ENCODE data around the gene PAPSS2.

PAPSS2 gene

DNA sequence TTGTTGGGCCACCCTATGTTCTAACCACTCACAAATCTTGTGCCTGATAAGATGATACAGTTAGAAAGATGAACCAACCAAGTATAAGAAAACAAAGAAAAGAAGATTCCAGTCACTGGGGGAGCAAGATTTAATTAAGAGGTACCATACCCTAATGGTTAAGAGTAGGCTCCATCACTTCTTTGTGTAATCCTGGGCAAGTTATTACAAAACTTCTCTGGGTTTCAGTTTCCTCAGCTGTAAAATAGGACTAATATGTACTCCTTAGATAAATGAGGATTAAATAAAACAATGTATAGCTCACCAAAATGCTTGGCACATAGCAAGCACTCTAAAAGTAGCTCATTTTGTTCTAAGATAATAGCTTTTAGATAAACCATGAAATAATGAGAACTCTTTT, 99.9 kb downstream of the PAPSS2 start:
- Histone ChIP-seq H3K27ac (ENCODE audit: poor library complexity, severe bottlenecking) (no peak overlapping the region), H3K36me3 (ENCODE audit: low read depth) (peaks cover 54% of the 10 kb centered on the region), H3K27me3 (ENCODE audit: insufficient read depth, poor library complexity, severe bottlenecking) (no peaks in the 10 kb centered on the region), H3K4me3 (ENCODE audit: severe bottlenecking) (no peak overlapping the region), H3K9me3 (ENCODE audit: severe bottlenecking) (no peaks in the 10 kb centered on the region), H3K4me1 (ENCODE audit: insufficient read depth, poor library complexity, severe bottlenecking) (peaks cover 11% of the 10 kb centered on the region)
- ATAC-seq (ENCODE audit: low read depth) (no peak), DNase-seq (ENCODE audit: low spot score) (no peak)
- TF ChIP-seq, protein P1, sequence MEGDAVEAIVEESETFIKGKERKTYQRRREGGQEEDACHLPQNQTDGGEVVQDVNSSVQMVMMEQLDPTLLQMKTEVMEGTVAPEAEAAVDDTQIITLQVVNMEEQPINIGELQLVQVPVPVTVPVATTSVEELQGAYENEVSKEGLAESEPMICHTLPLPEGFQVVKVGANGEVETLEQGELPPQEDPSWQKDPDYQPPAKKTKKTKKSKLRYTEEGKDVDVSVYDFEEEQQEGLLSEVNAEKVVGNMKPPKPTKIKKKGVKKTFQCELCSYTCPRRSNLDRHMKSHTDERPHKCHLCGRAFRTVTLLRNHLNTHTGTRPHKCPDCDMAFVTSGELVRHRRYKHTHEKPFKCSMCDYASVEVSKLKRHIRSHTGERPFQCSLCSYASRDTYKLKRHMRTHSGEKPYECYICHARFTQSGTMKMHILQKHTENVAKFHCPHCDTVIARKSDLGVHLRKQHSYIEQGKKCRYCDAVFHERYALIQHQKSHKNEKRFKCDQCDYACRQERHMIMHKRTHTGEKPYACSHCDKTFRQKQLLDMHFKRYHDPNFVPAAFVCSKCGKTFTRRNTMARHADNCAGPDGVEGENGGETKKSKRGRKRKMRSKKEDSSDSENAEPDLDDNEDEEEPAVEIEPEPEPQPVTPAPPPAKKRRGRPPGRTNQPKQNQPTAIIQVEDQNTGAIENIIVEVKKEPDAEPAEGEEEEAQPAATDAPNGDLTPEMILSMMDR (IDR thresholded peaks at IDR 0.05; ENCODE audit: poor library complexity, severe bottlenecking) = no peak

DNA sequence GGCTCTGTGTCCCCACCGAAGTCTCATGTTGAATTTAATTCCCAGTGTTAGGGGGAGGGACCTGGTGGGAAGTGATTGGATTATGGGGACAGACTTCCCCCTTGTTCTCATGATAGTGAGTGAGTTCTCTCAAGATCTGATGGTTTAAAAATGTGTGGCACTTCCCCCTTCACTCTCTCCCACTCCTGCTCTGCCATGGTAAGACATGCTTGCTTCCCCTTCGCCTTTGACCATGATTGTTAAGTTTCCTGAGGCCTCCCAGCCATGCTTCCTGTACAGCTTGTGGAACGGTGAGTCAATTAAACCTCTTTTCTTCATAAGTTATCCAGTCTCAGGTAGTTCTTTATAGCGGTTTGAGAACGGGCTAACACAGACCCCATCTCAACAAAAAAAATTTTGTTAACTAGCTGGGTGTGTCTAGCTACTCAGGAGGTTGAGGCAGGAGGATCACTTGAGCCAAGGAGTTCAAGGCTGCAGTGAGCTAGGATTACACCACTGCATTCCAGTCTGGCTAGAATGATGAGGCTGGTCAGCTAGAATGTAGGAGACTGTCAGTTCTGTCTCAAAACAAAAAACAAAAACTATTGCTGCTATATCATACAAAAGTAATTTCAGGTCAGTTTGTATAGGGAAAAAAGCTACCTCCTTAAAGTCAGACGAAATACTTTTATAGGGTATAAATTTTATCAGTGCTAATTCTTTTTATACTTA, 100.7 kb downstream of the PAPSS2 start:
- ATAC-seq (ENCODE audit: low read depth) (no peak), DNase-seq (ENCODE audit: low spot score) (no peak)
- TF ChIP-seq, protein P1 (IDR thresholded peaks at IDR 0.05; ENCODE audit: poor library complexity, severe bottlenecking) = no peak
- no peak overlapping the region for H3K27ac ChIP-seq (ENCODE audit: poor library complexity, severe bottlenecking)
- H3K27me3 ChIP-seq (ENCODE audit: insufficient read depth, poor library complexity, severe bottlenecking) = no peaks in the 10 kb centered on the region
- H3K4me1 ChIP-seq (ENCODE audit: insufficient read depth, poor library complexity, severe bottlenecking) = peaks cover 11% of the 10 kb centered on the region
- no peak overlapping the region for H3K4me3 ChIP-seq (ENCODE audit: severe bottlenecking)
- H3K9me3 ChIP-seq (ENCODE audit: severe bottlenecking) = no peaks in the 10 kb centered on the region
- peaks cover 46% of the 10 kb centered on the region for H3K36me3 ChIP-seq (ENCODE audit: low read depth)

DNA sequence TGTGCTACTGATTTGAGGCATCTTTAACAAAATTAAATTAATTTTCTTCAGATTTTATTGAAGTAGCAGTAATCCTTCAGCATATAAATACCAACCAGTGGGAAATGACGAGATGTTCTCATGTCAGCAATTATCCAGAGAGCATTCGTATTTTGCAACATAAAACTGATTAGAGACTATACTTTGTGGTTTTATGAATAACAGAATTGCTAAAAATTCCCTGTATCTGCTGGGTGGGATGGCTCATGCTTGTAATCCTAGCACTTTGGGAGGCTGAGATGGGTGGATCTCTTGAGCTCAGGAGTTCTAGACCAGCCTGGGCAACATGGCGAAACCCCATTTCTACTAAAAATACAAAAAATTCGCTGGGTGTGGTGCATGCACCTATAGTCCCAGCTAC, 101.5 kb downstream of the PAPSS2 start:
- H3K36me3 ChIP-seq (ENCODE audit: low read depth) = peaks cover 39% of the 10 kb centered on the region

DNA sequence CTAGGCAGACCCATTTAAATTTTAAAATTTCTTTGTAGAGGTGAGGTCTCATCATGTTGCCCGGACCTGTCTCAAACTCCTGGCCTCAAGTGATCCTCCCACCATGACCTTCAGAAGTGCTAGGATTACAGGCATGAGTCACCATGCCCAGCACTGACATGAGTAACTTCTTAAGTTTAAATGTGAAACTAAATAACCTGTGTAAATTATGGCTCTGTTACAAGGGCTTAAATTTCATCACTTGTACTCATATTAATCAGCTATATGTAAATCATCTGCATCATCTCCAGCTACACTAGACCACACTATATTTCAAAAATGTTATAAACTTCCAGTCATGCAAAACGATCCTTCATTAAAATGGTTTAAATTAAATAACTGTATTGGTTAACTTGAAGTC, 102.2 kb downstream of the PAPSS2 start:
- peaks cover 36% of the 10 kb centered on the region for H3K36me3 ChIP-seq (ENCODE audit: low read depth)
- no peak overlapping the region for H3K4me3 ChIP-seq (ENCODE audit: severe bottlenecking)
- no peaks in the 10 kb centered on the region for H3K27me3 ChIP-seq (ENCODE audit: insufficient read depth, poor library complexity, severe bottlenecking)
- TF ChIP-seq, protein P1 (IDR thresholded peaks at IDR 0.05; ENCODE audit: poor library complexity, severe bottlenecking) = no peak
- no peaks in the 10 kb centered on the region for H3K9me3 ChIP-seq (ENCODE audit: severe bottlenecking)
- DNase-seq (ENCODE audit: low spot score) (no peak), ATAC-seq (ENCODE audit: low read depth) (peak; percentile 98)
- peak overlapping the region; percentile 21 for H3K27ac ChIP-seq (ENCODE audit: poor library complexity, severe bottlenecking)
- H3K4me1 ChIP-seq (ENCODE audit: insufficient read depth, poor library complexity, severe bottlenecking) = peaks cover 11% of the 10 kb centered on the region

More for the DNA sequence above, 101.5 kb downstream of the PAPSS2 start:
- Histone ChIP-seq H3K4me1 (ENCODE audit: insufficient read depth, poor library complexity, severe bottlenecking) (peaks cover 11% of the 10 kb centered on the region), H3K27ac (ENCODE audit: poor library complexity, severe bottlenecking) (peak overlapping the region; percentile 21), H3K9me3 (ENCODE audit: severe bottlenecking) (no peaks in the 10 kb centered on the region), H3K27me3 (ENCODE audit: insufficient read depth, poor library complexity, severe bottlenecking) (no peaks in the 10 kb centered on the region), H3K4me3 (ENCODE audit: severe bottlenecking) (no peak overlapping the region)
- no peak for ATAC-seq (ENCODE audit: low read depth)
- no peak for DNase-seq (ENCODE audit: low spot score)
- TF ChIP-seq, protein P1 (IDR thresholded peaks at IDR 0.05; ENCODE audit: poor library complexity, severe bottlenecking) = no peak

Data from RWPE2 (cell line).